Gastroesophageal sphincter (tissue), 3 donors: ENCODE results near the gene DUSP8.
"Not testable (repeated sequence)": the region's sequence is repeated elsewhere in the genome, so short reads cannot be mapped to it uniquely, and the experiment has no call there.

Source experiments
- CTCF ChIP-seq, 4 experiments: fragments of 200-600 bp in 2 of 4; fragments of 450-650 bp in 2 of 4; sonication (generic) in 1 of 4; IDR thresholded peaks; one replicate each; pipeline ENCODE4 v1.5.1; 2017 to 2019; ENCODE audit warnings: antibody characterized with exemption in 4 of 4, mild to moderate bottlenecking in 2 of 4, moderate library complexity in 2 of 4
- POLR2A ChIP-seq, 2 donors: fragments of 450-650 bp; IDR thresholded peaks; one replicate each; pipeline ENCODE4 v1.6.1; 2017; ENCODE audit warnings: antibody characterized with exemption in 2 of 2, mild to moderate bottlenecking in 2 of 2, moderate library complexity in 1 of 2
- POLR2AphosphoS5 ChIP-seq: sonication (generic); formaldehyde crosslinking; IDR thresholded peaks from one replicate; pipeline ENCODE4 v1.6.1; 2017; ENCODE audit warnings: antibody characterized with exemption

GRCh38 chr11:1575756-1576155 lies 3.7 kb upstream of the DUSP8 start:
- TF ChIP-seq CTCF (IDR thresholded peaks at IDR 0.05); POLR2A (IDR thresholded peaks at IDR 0.05); POLR2AphosphoS5: not testable (repeated sequence)
